Kidney glomerular epithelial cell (primary cell): Measurements from ENCODE around the gene CHCHD6.

Source experiments
- DNase-seq: peaks from one replicate; lab custom pipeline; 2025; lab: John Stamatoyannopoulos, UW

CHCHD6 gene

DNA sequence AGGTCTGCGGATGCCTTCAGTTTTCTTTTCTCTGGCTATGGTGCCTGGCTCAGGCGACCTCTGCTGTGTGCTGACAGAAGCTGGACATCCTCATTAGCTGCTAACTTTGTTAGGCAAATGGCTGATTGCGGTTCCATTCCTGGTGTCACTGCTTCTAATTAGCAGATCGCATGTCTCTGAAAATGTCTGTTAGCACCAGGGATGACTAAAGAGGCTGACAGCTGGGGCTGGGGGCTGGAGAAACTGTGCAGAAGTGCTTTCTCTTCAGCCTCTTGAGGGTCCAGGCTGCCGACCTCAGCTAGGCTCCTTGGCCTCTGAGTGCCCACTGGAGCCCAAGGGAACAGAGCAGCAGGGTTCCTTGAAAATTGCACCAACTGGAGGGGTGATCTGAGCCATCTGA is 39.3 kb downstream of the CHCHD6 start:
- DNase-seq = no peak

DNA sequence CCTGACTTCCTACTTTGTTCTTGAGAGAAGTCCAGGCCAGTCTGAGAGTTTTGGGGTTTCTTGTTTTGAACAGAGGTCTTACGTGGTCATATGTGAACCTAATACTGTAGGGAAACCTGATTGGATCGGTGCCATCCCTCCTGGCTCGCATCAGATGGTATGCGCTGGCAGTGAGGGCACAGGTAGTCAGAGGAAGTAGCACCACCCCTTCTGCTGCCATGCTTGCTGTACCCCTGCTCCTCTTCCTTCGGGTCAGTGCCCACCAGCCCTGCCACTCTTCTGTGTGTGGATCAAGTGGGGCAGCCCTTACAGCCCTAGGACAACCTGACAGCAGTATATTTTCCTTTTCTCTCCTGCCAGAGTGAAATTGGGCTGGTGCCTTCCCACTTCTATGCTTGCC is 39.7 kb downstream of the CHCHD6 start:
- no peak for DNase-seq

- DNase-seq = no peak
Measured at GRCh38 chr3:126745760-126746394, 41.8 kb downstream of the CHCHD6 start.

GRCh38 chr3:126746395-126747177 is 42.5 kb downstream of the CHCHD6 start:
- peak; percentile 62 for DNase-seq

- DNase-seq = no peak
Measured at GRCh38 chr3:126747768-126748167, 43.7 kb downstream of the CHCHD6 start.

DNA sequence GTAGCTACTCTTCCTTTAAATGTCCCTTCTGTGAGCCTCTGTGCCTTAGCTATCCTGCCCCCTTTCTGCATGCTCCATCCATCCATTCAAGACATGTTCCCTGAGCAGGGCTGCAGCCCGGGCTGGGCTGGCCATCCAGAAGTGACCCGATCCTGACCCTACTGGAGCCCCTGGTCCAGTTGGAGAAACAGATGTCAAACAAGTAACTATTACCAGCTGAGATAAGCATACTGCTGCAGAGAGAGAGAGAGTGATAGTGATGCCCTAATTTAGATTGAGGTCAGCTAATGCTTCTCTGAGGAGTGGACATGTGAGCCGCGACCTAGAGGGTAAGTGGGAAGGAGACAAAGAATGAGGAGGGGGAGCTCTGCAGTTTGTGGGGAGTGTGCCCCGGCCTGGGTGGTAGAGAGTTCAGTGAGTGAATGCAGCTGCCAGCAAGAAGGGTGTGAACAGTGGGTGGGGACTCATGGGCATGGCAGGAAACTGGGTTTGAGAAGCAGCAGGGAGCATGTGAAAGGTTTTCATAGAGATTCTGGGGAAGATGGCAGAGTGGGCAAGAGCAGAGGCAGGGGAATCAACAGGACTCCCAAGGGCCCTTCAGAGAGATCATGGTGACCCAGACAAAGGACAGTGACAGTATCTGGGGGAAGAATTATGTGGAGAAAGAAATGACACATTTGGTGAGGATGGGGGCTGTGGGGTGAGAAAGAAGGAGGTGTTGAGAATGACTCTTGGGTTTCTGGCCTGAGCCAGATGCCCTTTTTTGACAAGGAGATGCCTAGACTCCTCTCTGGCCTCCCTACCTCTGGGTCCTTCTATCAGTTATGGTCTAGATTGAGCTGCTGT is 44.9 kb downstream of the CHCHD6 start:
- no peak for DNase-seq

GRCh38 chr3:126749547-126749875 is 45.5 kb downstream of the CHCHD6 start:
- DNase-seq = no peak

- no peak for DNase-seq
Measured at GRCh38 chr3:126749931-126750755, 46.1 kb downstream of the CHCHD6 start.

DNA sequence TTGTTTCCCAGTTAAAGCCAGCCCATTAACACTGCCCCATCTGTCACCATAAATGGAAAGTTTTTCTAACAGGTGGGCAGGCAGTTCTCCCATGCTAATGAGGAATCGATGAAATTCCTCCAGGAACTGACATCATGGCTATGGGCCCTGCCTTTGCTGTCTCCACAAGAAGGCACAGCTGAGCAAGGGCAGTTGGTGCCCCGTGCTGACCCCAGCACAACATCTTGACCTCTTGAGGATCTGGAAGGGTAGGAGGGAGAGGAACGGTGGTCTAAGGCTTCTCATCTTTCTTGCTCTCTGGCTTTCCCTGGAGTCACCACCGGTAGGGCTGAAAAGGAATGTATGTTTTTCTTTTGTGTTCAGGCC is 46.7 kb downstream of the CHCHD6 start:
- DNase-seq = no peak

DNA sequence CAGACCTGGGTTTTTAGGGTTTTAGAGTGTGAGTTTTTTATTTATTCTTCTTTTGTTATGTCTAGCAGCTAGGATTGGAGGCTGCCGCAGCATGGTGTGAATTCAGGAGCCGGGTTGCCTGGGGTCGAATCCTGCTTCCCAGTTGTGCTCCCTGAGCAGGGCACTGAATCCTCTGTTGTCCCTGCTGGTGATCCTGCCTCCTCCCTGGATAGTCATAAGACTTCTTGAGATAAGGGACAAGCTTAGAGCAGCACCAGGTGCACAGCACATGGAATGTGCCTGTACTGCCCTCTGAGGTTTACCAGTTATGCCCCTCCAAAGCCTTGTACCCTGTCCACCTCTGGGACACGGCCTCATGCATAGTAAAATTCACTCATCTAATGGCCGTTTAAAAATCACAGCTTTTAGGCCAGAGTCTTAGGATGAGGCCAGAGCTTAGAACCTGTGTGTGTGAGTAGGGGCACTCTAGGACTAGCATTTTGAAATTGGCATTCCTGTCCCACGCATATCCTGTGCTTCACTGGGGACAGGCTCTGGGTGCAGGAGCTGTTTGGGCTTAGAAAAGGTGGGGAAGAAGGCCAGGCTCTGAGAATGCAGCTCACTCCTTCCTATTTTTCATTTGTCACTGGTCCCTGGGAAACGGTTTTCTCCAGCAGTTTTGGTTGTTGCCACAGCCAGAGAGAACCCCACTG is 47.7 kb downstream of the CHCHD6 start:
- DNase-seq = no peak

DNA sequence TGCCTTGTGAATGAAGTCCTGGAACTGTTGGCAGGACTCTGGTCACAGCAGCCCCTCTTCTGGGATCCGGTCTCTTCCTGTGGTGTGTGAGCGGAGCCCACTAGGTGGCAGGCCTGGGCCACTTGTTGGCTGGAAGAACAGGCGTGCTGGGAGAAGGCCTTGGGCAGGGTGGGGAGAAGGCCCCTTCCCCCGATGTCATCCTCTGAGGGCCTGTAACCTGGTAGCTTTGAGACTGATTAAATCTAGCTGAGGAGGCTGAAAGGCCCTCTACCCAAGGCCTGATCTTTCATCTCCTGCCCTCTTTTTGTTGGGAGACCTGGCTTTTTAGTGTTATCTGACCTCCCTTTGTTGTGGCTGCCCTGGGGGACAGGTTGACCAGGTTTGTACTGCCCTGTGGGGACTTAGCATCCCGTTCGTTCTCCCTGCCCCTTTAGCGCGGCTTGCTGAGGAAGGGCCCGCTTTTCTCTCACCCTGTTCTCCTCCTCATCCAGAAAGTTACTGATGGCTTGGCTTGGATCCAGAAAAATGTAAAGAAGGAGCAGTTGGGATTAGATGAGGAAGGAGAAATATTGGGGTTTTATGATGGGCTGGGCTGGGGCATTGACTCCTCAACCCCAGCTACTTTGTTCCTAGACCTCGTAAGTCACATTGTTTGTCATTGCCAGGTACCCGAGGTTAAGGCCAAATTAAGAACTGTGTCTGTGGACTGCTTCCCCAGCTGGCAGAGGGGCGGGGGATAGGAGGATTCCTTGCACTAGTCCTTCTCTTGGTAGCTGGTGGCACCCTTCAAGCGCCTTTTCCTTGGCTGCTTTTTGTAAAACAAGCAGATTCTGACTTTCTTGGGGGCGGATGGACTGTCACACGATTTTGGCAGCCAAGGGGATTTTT is 48.5 kb downstream of the CHCHD6 start:
- DNase-seq = peak; percentile 37

DNA sequence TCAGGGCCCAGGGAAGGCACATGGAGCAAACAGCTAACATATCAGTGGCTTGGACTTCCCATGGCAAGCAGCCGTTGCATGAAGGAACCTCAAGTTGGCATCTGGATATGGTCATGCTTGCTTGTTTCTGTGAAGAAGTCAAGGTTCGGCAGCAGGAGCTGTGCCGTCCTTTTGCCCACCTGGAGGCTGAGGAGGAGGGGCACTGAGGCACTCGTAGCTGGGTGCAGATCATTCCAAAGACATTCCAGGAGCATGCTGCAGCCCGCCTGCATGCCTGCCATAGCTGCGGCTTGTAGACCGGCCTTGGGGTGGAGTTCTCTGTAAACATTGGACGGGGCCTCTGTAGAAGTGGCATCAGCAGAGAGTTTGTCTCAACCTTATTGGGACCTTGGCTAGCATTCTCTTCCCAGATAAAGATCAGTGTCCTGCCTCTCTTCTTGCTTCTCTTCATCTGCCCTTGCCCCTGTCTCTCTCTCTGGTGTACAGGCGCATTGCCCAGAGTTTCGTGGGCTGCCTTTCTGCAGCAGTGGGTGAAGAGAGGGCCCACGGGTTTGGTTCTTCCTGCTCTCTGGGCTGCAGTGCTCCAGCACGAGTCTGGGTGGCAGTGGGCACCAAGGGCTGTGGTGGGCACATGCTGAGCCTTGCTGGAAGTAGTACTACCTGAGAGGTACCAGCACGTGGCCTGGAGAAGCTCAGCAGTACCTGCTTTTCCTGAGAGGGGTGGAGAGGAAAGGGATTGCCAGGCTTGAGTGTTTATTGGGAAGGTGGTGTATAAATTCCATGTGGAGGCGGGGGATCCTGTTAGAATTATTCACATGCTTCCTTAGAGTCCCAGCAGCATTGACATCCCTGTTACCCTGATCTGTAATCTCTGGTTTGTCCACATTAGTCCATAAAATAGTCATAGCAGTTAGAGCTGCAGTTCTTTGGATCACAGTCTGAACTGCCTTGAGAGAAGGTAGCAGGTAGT is 49.4 kb downstream of the CHCHD6 start:
- no peak for DNase-seq

DNA sequence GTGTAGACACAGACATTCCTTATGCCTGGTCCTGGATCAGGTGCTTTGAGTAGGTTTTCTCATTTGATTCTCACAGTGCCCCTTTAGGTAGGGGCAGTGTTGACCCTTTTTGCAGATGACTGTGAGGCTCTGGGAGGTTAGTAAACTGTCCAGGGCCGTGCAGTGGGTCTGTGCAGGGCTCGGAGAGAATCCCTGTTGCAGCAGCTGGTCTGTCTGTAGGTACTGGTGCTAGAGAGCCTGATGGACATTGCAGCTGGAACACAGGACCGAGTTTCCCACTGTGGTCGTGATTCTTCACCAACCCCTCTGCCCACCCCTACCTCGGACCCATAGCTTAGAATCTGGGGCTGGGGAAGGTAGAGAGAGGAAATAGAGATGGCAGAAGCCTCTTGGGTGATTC is 51.8 kb downstream of the CHCHD6 start:
- DNase-seq = no peak

GRCh38 chr3:126758026-126758425 is 54.0 kb downstream of the CHCHD6 start:
- DNase-seq = no peak

- DNase-seq = no peak
Measured at GRCh38 chr3:126758882-126759281, 54.8 kb downstream of the CHCHD6 start.

DNA sequence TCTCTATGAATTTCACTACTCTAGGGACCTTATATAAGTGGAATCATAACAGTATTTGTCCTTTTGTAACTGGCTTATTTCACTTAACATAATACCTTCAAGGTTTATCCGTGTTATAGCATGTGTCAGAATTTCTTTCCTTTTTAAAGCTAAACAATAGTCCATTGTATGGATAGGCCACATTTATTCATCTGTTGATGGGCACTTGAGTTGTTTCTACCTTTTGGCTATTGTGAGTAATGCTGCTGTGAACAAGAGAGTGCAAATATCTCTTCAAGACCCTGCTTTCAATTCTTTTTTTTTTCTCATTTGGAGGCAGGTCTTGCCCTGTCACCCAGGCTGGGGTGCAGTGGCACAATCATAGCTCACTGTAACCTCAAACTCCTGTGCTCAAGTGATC is 56.5 kb downstream of the CHCHD6 start:
- no peak for DNase-seq

DNA sequence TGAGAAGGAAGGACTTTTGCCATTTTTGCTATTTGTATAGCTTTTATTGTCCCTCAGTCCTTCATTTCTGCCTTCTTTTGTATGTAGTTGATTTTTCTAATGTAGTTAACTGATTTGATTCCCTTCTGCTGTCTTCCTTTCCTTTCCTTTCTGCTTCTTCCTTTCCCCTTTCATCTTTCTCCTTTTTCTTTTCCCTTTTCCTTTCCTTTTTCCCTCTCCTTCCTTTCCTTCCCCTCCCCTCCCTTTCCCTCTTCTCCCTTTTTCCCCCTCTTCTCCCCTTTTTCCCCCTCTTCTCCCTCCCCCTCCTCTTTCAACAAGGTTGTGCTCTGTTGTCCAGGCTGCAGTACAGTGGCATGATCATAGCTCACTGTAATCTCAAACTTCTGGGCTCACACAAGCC is 59.0 kb downstream of the CHCHD6 start:
- no peak for DNase-seq

- no peak for DNase-seq
Measured at GRCh38 chr3:126765187-126766069, 61.4 kb downstream of the CHCHD6 start.
